HG02642 (cell line): ENCODE measurements around the gene CSH2.
"Not testable (repeated sequence)": the region's sequence is repeated elsewhere in the genome, so short reads cannot be mapped to it uniquely, and the experiment has no call there.

Source experiments
- ATAC-seq: cut with Tn5 transposase; IDR thresholded peaks from one replicate; pipeline ENCODE4 v1.9.1; 2021; ENCODE audit warnings: mild to moderate bottlenecking; ENCODE audit not compliant: unreplicated experiment, poor library complexity

Gene CSH2

DNA sequence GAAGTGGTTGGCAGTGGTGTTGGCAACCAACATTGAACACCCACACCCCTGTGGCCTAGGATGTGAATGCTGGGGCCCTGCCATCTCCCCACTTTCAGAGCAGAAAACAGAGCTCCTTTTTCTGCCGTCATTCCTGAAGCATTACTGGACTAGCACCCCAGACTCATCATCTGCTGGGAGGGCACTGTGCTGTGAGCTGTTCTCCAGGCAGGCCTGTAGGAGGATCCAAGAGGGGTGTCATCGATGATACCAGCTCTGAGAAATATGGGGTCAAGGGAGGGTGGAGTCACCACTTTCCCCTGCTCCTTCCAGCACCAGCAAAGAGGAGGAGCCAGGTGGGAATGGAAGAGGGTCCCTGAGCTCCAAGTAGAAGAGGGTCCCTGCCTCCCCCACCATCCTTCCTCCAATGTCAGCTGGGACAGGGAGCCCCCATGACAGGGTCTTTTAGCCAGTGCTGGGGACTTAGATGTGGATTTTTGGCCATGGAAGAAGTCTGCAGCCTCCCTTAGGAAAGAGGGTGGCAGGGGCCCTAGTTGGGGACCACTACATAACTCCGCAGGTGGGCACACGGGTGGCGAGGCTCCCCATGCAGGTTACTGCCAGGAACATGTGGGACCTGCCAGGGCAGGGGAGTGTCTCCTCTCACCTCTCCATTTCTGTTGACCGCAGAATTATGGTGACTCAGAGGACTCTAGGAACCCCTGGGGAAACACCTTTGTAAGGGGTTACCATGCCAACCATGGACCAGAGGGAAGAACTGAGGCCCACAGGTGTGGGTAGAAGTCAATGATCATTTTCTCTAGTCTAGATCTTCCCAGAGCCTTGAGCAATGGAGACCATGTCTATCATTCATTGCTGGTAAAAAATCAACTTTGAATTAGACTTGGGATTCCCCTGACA lies 25.7 kb upstream of the CSH2 start:
- not testable (repeated sequence) for ATAC-seq

DNA sequence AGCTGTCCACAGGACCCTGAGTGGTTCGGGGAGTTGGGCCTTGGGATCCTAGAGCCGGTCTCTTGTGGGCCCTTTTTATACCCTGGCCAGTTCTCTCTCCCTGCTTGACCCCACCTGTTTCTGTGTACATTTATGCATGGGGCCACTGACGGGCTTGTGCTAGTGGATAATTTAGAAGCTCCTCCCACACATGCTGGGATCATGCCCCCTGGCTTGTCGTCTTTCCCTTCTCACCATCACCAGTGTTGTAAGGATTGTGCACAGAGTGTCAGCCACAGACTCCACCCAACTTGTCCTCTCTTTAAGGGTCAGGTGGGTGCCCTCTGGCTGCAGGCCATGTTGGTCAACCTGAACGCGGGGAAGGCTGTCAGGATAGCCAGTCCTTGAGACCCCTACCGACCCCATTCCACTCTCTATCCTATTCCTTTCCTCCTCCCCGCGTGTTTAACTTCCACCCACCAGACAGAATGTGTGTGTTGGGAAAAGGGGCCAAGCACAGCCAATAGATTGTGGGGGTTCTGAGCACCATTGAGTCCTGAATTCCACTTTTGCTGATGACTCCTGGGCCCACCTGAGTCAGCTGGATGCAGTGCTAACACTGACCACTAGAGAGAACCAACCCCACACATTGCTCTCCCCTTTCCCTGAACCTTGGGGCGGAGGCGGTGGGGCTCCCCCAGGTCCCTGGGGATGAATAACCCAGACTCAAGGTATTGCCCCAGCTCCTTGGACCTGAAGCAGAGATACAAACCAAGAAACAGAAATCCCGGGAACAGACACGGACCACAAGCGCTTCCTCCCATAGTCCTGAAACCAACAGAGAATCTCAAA lies 23.3 kb upstream of the CSH2 start, which contains the start of gene CSH1:
TSS of gene CSH1 (minus strand) at position 51 of the 831 bp plus-strand sequence. CDS start 63 bp downstream, outside the sequence.
- not testable (repeated sequence) for ATAC-seq

DNA sequence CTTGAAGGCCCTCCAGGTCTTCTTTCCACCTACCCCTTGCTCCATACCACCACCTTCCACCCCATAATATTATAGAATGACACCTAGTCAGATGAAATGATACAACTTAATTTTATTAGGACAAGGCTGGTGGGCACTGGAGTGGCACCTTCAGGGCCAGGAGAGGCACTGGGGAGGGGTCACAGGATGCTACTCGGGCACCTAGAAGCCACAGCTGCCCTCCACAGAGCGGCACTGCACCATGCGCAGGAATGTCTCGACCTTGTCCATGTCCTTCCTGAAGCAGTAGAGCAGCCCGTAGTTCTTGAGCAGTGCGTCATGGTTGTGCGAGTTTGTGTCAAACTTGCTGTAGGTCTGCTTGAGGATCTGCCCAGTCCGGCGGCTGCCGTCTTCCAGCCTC lies 21.3 kb upstream of the CSH2 start:
- not testable (repeated sequence) for ATAC-seq

DNA sequence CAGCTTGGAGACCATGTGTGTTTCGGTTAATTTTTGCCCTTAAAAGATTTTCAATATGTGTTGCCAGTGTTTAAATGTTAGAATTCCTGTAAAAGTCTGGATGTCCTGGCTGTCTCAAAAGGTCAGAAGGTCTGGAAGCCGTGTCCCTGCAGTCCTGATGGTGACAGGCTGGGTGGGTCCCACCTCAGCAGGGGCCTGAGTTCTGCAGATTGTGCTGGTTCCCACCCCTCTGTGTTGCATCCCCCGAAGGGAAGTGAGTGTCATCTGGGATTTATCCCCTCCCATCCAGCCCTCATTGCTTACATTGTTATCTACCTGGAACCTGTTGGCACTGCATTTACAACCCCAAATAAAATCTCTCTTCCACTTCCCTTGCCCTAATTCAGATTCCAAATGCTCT lies 20.5 kb upstream of the CSH2 start:
- ATAC-seq: not testable (repeated sequence)

DNA sequence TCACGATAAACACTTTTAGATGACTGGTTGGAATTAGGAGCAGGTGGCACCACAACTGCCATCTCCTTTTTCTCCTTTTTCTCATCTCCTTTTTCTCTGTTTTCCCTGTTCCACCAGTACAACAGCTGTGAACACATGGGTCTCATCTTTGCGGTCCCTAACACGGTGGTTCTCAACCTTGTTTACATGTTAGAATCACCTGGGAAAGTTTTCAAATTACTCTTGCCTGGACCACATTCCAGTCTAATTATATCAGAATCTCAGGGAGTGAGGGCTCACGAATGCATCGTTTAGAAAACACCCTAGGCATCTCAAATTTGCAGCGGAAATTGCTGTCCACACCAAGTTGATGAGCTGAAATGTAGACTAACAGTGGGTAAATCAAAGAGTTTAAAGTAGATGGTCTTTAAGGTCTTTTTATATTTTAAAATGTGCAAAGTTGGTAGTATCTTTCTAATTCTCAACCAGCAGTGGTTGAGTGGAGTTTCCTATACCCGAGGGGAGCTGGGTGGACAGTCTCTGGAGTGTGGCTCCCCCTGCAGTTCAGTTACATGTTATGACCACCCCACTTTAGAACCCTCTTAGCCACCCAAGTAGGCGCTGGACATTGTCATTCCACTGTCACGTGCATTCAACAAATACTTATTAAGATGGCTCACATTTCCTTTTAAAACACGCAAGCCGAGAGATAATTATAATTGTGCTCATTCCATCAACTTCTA lies 19.0 kb upstream of the CSH2 start:
- not testable (repeated sequence) for ATAC-seq

DNA sequence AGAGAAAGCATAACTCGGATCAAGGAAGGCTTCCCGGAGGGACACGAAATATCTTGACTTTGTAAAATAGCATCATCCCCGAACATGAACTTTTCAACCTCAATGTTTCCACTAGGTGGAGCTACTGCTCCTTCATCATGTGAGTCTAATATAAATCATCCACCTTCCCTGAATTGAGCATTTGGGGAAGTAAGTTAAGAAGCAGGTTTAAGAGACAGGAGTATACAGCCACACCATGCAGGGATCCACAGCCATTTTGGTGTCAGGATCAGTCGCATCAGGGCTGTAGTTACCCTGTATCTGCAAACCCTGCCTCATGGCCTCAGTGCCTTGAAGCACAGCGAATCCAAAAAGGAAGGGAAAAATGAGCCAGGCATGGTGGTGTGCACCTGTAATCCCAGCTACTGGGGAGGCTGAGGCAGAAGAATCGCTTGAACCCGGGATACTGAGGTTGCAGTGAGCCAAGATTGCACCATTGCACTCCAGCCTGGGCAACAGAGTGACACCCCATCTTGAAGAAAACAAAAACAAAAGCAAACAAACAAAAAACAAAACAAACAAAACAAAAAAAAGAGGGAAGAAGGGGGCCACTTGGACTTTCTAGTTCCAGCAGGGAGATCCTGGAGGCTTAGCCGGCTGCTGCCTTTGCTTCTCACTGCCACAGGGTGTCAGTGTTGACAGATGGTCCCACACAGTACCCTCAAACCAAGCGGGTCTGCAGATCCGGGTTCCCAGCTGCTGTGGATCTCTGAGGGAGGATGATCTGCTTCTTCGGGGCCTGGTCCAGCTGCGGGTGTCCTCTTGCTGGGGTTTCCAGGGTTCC lies 15.8 kb upstream of the CSH2 start:
- not testable (repeated sequence) for ATAC-seq

DNA sequence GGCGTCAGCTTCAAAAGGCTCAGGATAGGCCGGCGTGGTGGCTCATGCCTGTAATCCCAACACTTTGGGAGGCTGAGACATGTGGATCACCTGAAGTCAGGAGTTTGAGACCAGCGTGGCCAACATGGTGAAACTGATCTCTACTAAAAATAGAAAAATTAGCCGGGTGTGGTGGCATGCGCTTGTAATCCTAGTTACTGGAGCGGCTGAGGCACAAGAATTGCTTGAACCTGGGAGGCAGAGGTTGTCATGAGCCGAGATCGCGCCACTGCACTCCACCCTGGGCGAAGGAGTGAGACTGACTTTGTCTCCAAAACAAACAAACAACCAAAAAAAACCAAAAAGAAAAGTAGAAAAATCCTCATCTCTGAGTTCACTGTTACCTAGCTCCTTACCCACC lies 11.6 kb upstream of the CSH2 start:
- ATAC-seq: not testable (repeated sequence)

DNA sequence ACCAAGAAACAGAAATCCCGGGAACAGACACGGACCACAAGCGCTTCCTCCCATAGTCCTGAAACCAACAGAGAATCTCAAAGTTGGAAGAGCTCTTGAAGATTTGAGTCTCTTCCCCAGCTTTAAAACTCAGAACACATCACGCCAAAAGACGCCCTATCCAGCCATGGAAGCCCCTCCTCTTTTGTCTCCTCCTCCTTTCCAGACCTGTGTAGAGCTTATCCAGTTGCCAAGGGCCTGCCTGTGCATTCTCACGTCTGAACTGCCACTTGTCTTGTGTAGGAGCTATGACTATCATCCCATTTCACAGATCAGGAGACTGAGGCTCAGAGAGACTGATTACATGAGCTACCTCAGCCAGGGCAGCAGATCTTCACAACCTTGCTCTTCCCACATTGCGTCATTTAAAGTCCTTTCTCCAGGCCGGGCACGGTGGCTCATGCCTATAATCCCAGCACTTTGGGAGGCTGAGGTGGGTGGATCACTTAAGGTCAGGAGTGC lies 9.2 kb upstream of the CSH2 start:
- not testable (repeated sequence) for ATAC-seq

DNA sequence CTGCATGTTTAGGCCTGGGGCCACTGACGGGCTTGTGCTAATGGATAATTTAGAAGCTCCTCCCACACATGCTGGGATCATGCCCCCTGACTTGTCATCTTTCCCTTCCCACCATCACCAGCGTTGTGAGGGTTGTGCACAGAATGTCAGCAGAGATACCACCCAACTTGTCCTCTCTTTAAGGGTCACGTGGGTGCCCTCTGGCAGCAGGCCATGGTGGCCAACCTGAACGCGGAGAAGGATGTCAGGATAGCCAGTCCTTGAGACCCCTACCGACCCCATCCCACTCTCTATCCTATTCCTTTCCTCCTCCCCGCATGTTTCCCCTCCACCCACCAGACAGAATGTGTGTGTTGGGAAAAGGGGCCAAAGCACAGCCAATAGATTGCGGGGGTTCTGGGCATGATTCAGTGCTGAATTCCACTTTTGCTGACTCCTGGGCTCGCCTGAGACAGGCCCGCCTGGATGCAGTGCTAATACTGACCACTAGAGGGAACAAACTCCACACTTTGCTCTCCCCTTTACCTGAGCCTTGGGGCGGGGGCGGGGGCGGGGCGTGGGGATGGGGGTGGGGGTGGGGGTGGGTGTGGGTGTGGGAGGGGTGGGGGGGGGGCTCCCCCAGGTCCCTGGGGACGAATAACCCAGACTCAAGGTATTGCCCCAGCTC lies 8.6 kb upstream of the CSH2 start, which contains the start of gene GH2:
TSS of gene GH2 (minus strand) at position 10 of the 667 bp plus-strand sequence. CDS start 143 bp downstream, outside the sequence.
- no peak for ATAC-seq

DNA sequence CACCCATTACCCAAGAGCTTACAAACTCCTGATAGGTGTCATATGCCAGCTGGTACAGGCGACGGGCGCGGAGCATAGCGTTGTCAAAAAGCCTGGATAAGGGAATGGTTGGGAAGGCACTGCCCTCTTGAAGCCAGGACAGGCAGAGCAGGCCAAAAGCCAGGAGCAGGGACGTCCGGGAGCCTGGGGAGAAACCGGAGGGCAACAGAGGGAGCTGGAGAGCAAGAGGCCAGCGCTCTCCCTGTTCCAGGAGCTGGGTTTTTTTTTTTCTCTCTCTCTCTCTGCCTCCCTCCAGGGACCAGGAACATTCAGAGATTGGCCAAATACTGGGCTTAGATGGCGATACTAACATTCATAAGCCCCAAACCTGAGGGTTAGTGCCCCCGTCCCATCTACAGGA lies 7.9 kb upstream of the CSH2 start:
- ATAC-seq: not testable (repeated sequence)

DNA sequence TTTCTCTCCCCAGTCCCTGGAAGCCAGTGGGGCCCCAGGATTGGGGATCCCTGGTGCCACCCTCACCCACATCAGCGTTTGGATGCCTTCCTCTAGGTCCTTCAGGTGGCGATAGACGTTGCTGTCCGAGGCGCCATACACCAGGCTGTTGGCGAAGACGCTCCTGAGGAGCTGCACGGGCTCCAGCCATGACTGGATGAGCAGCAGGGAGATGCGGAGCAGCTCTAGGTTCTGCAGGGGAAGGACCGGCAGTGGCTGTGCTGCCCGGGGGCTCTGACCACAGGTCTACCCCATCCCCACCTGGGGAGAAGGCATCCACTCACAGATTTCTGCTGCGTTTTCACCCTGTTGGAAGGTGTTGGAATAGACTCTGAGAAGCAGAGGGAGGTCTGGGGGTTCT lies 7.2 kb upstream of the CSH2 start:
- ATAC-seq: no peak

DNA sequence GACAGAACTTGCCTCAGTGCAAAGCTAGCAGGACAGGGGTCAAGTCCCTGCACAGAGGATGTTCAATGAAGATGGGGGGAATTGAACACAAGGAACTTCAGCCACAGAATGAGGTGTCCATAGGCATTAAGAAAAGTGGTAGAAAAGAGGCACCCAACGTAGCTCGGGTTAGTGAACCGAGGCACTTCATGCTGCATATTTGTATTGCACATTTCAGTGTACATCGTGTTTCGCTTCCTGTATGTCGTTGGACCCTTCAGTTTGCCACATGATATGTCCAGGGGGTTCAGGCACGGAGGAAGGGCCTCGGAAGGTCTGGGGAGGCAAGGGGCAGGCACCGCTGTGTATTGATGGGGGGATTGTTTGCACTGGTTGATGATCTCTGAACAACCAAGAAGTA lies 4.9 kb upstream of the CSH2 start:
- ATAC-seq: not testable (repeated sequence)

DNA sequence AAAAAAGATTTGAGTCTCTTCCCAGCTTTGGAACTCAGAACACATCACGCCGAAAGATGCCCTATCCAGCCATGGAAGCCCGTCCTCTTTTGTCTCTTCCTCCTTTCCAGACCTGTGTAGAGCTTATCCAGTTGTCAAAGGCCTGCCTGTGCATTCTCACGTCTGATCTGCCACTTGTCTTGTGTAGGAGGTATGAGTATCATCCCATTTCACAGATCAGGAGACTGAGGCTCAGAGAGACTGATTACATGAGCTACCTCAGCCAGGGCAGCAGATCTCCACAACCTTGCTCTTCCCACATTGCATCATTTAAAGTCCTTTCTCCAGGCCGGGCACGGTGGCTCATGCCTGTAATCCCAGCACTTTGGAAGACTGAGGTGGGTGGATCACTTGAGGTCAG lies 1.2 kb upstream of the CSH2 start:
- ATAC-seq: not testable (repeated sequence)

DNA sequence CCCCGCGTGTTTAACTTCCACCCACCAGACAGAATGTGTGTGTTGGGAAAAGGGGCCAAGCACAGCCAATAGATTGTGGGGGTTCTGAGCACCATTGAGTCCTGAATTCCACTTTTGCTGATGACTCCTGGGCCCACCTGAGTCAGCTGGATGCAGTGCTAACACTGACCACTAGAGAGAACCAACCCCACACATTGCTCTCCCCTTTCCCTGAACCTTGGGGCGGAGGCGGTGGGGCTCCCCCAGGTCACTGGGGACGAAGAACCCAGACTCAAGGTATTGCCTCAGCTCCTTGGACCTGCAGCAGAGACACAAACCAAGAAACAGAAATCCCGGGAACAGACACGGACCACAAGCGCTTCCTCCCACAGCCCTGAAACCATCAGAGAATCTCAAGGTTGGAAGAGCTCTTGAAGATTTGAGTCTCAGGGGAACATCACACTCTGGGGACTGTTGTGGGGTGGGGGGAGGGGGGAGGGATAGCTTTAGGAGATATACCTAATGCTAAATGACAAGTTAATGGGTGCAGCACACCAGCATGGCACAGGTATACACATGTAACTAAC lies 667 bp upstream of the CSH2 start:
- not testable (repeated sequence) for ATAC-seq

DNA sequence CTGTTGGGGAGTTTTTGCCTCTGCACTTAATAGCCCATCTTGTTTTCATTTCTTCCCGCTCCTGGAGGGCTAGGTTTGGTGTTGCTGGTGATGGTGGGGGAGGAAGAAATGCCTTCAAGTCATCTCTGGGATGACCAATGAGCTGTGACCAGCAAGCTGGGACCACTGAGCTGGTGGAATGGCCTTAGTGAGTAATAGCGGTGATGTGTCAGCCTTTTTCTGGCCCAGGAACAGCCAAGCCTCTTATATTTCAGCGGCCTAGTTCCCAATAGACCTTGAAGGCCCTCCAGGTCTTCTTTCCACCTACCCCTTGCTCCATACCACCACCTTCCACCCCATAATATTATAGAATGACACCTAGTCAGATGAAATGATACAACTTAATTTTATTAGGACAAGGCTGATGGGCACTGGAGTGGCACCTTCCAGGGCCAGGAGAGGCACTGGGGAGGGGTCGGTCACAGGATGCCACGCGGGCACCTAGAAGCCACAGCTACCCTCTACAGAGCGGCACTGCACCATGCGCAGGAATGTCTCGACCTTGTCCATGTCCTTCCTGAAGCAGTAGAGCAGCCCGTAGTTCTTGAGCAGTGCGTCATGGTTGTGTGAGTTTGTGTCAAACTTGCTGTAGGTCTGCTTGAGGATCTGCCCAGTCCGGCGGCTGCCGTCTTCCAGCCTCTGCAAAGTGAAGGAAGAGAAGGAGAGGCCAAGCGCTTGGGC lies 1.7 kb downstream of the CSH2 start:
- not testable (repeated sequence) for ATAC-seq

DNA sequence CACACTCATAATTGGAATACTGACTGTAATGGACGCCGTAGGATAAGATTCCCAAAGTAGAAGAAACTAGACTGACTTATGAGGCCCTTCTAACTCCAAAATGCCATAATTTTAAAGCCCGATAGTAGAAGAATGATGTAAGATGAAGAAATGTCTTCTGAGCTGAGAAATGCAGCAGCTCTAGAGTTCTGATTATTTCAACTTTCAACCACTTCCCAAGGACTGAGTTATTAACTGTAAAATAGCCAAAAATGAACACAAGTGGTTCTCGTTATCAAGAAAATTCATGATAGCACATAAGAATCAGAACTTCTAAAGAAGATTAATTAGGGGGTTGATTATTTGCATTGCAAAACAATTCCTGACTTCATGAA lies 3.2 kb downstream of the CSH2 start:
- ATAC-seq: not testable (repeated sequence)

DNA sequence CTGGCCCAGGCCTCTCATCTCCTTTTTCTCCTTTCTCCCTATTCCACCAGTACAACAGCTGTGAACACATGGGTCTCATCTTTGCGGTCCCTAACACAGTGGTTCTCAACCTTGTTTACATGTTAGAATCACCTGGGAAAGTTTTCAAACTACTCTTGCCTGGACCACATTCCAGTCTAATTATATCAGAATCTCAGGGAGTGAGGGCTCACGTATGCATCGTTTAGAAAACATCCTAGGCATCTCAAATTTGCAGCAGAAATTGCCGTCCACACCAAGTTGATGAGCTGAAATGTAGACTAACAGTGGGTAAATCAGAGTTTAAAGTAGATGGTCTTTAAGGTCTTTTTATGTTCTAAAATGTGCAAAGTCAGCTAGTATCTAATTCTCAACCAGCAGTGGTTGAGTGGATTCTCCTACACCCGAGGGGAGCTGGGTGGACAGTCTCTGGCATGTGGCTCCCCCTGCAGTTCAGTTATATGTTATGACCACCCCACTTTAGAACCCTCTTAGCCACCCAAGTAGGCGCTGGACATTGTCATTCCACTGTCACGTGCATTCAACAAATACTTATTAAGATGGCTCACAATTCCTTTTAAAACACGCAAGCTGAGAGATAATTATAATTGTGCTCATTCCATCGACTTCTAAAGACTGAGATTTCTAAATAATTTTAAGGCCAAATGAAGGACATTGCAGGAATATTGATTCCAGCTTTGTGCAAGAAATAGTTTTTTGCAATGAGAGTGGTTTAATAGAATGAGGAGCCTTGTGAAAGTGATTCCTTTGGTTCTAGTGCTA lies 3.8 kb downstream of the CSH2 start:
- ATAC-seq: not testable (repeated sequence)
